Stimulated activated naive CD4-positive, alpha-beta T cell (primary cell): Measurements from ENCODE around the gene CALD1.

Experiments used
- DNase-seq, 6 experiments: peaks; one replicate each; lab custom pipeline; 2025; lab: John Stamatoyannopoulos, UW

CALD1 gene

GRCh38 chr7:134893920-134894319, 114.5 kb downstream of the CALD1 start:
- no peak for DNase-seq

GRCh38 chr7:134894928-134895327, 115.5 kb downstream of the CALD1 start:
- DNase-seq = no peak

GRCh38 chr7:134896073-134896472, 116.6 kb downstream of the CALD1 start:
- no peak for DNase-seq

GRCh38 chr7:134897936-134898335, 118.5 kb downstream of the CALD1 start:
- DNase-seq = no peak

- DNase-seq = no peak
Measured at GRCh38 chr7:134899729-134900128, 120.3 kb downstream of the CALD1 start.

GRCh38 chr7:134900166-134900982, 120.9 kb downstream of the CALD1 start:
- DNase-seq = no peak

GRCh38 chr7:134901389-134902020, 122.1 kb downstream of the CALD1 start:
- DNase-seq = no peak

GRCh38 chr7:134902058-134902457, 122.6 kb downstream of the CALD1 start:
- DNase-seq = no peak

- no peak for DNase-seq
Measured at GRCh38 chr7:134903073-134903790, 123.8 kb downstream of the CALD1 start.

- DNase-seq = no peak
Measured at GRCh38 chr7:134905375-134905774, 125.9 kb downstream of the CALD1 start.

GRCh38 chr7:134907000-134907399, 127.6 kb downstream of the CALD1 start:
- no peak for DNase-seq

- no peak for DNase-seq
Measured at GRCh38 chr7:134907639-134908038, 128.2 kb downstream of the CALD1 start.

GRCh38 chr7:134908289-134908688, 128.9 kb downstream of the CALD1 start:
- DNase-seq = no peak

GRCh38 chr7:134910214-134910890, 130.9 kb downstream of the CALD1 start:
- DNase-seq = no peak

GRCh38 chr7:134910968-134911367, 131.5 kb downstream of the CALD1 start:
- no peak for DNase-seq

- DNase-seq = no peak
Measured at GRCh38 chr7:134916171-134916883, 136.9 kb downstream of the CALD1 start.

GRCh38 chr7:134919240-134919641, 139.8 kb downstream of the CALD1 start:
- DNase-seq = no peak

- no peak for DNase-seq
Measured at GRCh38 chr7:134920026-134920753, 140.8 kb downstream of the CALD1 start.

- no peak for DNase-seq
Measured at GRCh38 chr7:134922720-134923704, 143.6 kb downstream of the CALD1 start.

- no peak for DNase-seq
Measured at GRCh38 chr7:134925766-134926165, 146.3 kb downstream of the CALD1 start.
